ENCODE data around the gene SH3RF3. TPM values are rescaled to one million over a fixed set of nuclear protein-coding genes. Genes with fewer than 3 reads are reported as not detected.

The SH3RF3 gene
- total and polyA plus RNA-seq, 10 of the 15 experiments (the other 5 are each of a cell fraction or from before 2014, with no cell fraction given) = 0.08 to 8.8 (median 2.3) TPM

DNA sequence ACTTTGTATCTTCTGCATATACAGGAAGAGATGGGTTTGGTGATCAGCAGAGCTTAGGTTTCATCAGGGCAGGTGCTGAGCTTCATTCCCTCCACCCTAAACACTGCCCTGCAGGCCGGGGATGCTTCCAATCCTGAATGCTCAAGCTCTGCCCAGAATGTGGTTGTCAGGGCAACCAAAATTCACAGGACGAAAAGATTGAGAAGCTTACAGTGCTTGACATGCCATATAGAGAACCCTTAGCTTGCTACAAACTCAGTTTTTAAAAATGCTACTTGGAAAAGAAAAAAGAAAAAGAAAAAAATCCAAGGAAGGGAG lies 65.6 kb downstream of the SH3RF3 start:
- Histone ChIP-seq H3K4me3 (no peak overlapping the region), H4K20me1 (ENCODE audit: control insufficient read depth, insufficient read depth) (0 out of 2 replicates have a peak, but pooled peaks cover 3% of the 10 kb centered on the region), H3K27ac (ENCODE audit: control insufficient read depth, insufficient read depth) (no peak overlapping the region), H3K27me3 (replicated peaks in 1 of 2; ENCODE audit: control insufficient read depth in 2 of 2, insufficient read depth in 2 of 2, low read length in 1 of 2) (no peaks in the 10 kb centered on the region), H3K36me3 (ENCODE audit: control insufficient read depth in 2 of 2, insufficient read depth in 2 of 2, low read length in 1 of 2) (no peaks in the 10 kb centered on the region), H3K4me2 (ENCODE audit: control insufficient read depth, insufficient read depth) (peak overlapping the region; percentile 74), H2AFZ (ENCODE audit: control insufficient read depth, low read depth, low read length) (no peak overlapping the region), H3K4me1 (ENCODE audit: control insufficient read depth, insufficient read depth, low read length) (peaks cover 28% of the 10 kb centered on the region), H3K9me3 (replicated peaks; ENCODE audit: control insufficient read depth, insufficient read depth, low read length) (no peaks in the 10 kb centered on the region), H3K79me2 (ENCODE audit: control insufficient read depth, insufficient read depth, low read length) (no peaks in the 10 kb centered on the region; the same call in 1 of the 2 replicates), H3K9ac (ENCODE audit: control insufficient read depth, insufficient read depth, low read length) (no peak overlapping the region)
- no TSS peak for BruUV-seq (replicated peaks)
- intact Hi-C loops (cut with micrococcal nuclease; ENCODE audit: unreplicated experiment) (no loop called here), in situ Hi-C loops (cut with MboI) (no loop called here)
- ChIA-PET POLR2A (interaction anchor here (0.5 to 1.5 kb wide), 2 partner anchors 16 to 165 kb away, joined by 3 read pairs; no protein-coding TSS in a partner anchor), RAD21 (ENCODE audit: unreplicated experiment) (interaction anchor here (1.0 to 2.2 kb wide), 5 partner anchors 20 to 66 kb away, joined by 3 to 8 read pairs (median 4); partner anchors contain the start of gene SH3RF3), SMC1A (ENCODE audit: uncharacterized antibody, unreplicated experiment) (interaction anchor here (0.7 to 2.3 kb wide), 16 partner anchors 12 to 313 kb away, joined by 3 to 13 read pairs (median 4); no protein-coding TSS in a partner anchor), CTCF (interaction anchor here (0.5 to 1.6 kb wide), 10 partner anchors 8 to 315 kb away, joined by 3 to 7 read pairs (median 3); no protein-coding TSS in a partner anchor)
- ATAC-seq (no peak), FAIRE-seq (no peak), DNase-seq (ENCODE audit: low read depth, low spot score) (no peak)
- WGBS (ENCODE audit: insufficient coverage, insufficient replicate concordance, low lambda C conversion rate, missing lambda C conversion rate) = 19% methylated on average over 2 of the region's 2 CpGs
- TF ChIP-seq PAX8 (IDR thresholded peaks at IDR 0.05) (no peak), ZNF274 (IDR thresholded peaks at IDR 0.05; ENCODE audit: insufficient read depth, insufficient read length) (no peak), CHD2 (IDR thresholded peaks at IDR 0.05; ENCODE audit: borderline replicate concordance, low read depth, low read length) (no peak), ESRRA (IDR thresholded peaks at IDR 0.05; ENCODE audit: low read length) (no peak), ETV6 (conservative IDR thresholded peaks at IDR 0.05 in 1 of 2, IDR thresholded peaks at IDR 0.05 in 1 of 2; ENCODE audit: borderline replicate concordance in 1 of 2, low read depth in 1 of 2) (no peak), KDM1A (IDR thresholded peaks at IDR 0.05; ENCODE audit: borderline replicate concordance) (no peak), FOXM1 (IDR thresholded peaks at IDR 0.05; ENCODE audit: low read depth, low read length) (no peak), PAX5 (IDR thresholded peaks at IDR 0.05; ENCODE audit: borderline replicate concordance, low read depth, low read length) (no peak), MTA3 (IDR thresholded peaks at IDR 0.05; ENCODE audit: borderline replicate concordance, low read length) (no peak), ZSCAN29 (IDR thresholded peaks at IDR 0.05) (no peak), SMC3 (IDR thresholded peaks at IDR 0.05; ENCODE audit: borderline replicate concordance, low read length) (no peak), RUNX3 (IDR thresholded peaks at IDR 0.05; ENCODE audit: low read length) (no peak), SUZ12 (IDR thresholded peaks at IDR 0.05; ENCODE audit: unreplicated experiment) (no peak), ZNF24 (IDR thresholded peaks at IDR 0.05) (no peak), POU2F2 (IDR thresholded peaks at IDR 0.05; ENCODE audit: borderline replicate concordance, low read depth, low read length) (no peak)
- TF ChIP-seq, protein P1, sequence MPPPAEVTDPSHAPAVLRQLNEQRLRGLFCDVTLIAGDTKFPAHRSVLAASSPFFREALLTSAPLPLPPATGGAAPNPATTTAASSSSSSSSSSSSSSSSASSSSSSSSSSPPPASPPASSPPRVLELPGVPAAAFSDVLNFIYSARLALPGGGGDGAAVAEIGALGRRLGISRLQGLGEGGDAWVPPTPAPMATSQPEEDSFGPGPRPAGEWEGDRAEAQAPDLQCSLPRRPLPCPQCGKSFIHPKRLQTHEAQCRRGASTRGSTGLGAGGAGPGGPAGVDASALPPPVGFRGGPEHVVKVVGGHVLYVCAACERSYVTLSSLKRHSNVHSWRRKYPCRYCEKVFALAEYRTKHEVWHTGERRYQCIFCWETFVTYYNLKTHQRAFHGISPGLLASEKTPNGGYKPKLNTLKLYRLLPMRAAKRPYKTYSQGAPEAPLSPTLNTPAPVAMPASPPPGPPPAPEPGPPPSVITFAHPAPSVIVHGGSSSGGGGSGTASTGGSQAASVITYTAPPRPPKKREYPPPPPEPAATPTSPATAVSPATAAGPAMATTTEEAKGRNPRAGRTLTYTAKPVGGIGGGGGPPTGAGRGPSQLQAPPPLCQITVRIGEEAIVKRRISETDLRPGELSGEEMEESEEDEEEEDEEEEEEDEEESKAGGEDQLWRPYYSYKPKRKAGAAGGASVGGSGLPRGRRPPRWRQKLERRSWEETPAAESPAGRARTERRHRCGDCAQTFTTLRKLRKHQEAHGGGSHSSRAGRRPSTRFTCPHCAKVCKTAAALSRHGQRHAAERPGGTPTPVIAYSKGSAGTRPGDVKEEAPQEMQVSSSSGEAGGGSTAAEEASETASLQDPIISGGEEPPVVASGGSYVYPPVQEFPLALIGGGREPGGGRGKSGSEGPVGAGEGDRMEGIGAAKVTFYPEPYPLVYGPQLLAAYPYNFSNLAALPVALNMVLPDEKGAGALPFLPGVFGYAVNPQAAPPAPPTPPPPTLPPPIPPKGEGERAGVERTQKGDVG (CRISPR knock-in tag; IDR thresholded peaks at IDR 0.05) = no peak

All from GM12878 (cell line).